Neural cell (in vitro differentiated cells): ENCODE data around the gene CYTH3. TPM values are rescaled to one million over a fixed set of nuclear protein-coding genes. Genes with fewer than 3 reads are reported as not detected.
"Not testable (repeated sequence)": the region's sequence is repeated elsewhere in the genome, so short reads cannot be mapped to it uniquely, and the experiment has no call there.

Source experiments
- H2AFZ ChIP-seq: fragments of 200-600, 300-800 bp; sonication (generic), shearing (Covaris generic); 2 replicates; pipeline ENCODE4 v1.6.0; 2014; ENCODE audit warnings: low read depth, mild to moderate bottlenecking, antibody characterized with exemption, low read length, moderate library complexity
- H3F3A ChIP-seq: fragments of 200-600 bp; shearing (Covaris generic); 2 replicates; pipeline ENCODE4 v1.6.1; 2016; ENCODE audit warnings: mild to moderate bottlenecking, moderate library complexity, mixed read lengths, antibody characterized with exemption, low read length; ENCODE audit not compliant: insufficient read depth, poor library complexity, severe bottlenecking
- H3K27ac ChIP-seq: fragments of 200-600, 300-800 bp; sonication (generic), shearing (Covaris generic); 2 replicates; pipeline ENCODE4 v1.5.1; 2014; ENCODE audit warnings: mild to moderate bottlenecking, low read length, moderate library complexity
- H3K27me3 ChIP-seq: fragments of 300-800, 200-600 bp; sonication (generic), shearing (Covaris generic); 2 replicates; pipeline ENCODE4 v1.6.0; 2014; ENCODE audit warnings: mild to moderate bottlenecking, low read depth, low read length, moderate library complexity; ENCODE audit not compliant: insufficient read depth
- H3K36me3 ChIP-seq: fragments of 300-800, 200-600 bp; sonication (generic), shearing (Covaris generic); 2 replicates; pipeline ENCODE4 v1.5.1; 2014; ENCODE audit warnings: mild to moderate bottlenecking, antibody characterized with exemption, low read length, moderate library complexity; ENCODE audit not compliant: insufficient read depth
- H3K4me2 ChIP-seq: fragments of 300-800, 200-600 bp; sonication (generic), shearing (Covaris generic); 2 replicates; pipeline ENCODE4 v1.6.0; 2014; ENCODE audit warnings: mild to moderate bottlenecking, low read length
- H3K4me3 ChIP-seq: fragments of 300-800, 200-600 bp; sonication (generic), shearing (Covaris generic); 2 replicates; pipeline ENCODE4 v1.5.1; 2014; ENCODE audit warnings: mild to moderate bottlenecking, low read length, moderate library complexity
- H3K79me2 ChIP-seq: fragments of 200-600 bp; shearing (Covaris generic); replicated peaks from 2 replicates; pipeline ENCODE4 v1.6.0; 2014; ENCODE audit warnings: mild to moderate bottlenecking, low read length, moderate library complexity; ENCODE audit not compliant: insufficient read depth
- H3K9ac ChIP-seq: fragments of 300-800, 200-600 bp; sonication (generic), shearing (Covaris generic); 2 replicates; pipeline ENCODE4 v1.6.1; 2016; ENCODE audit warnings: mild to moderate bottlenecking, low read length, mixed read lengths
- H3K9me2 ChIP-seq: fragments of 200-600 bp; shearing (Covaris generic); 2 replicates; pipeline ENCODE4 v1.6.1; 2016; ENCODE audit warnings: mild to moderate bottlenecking, low read length, mixed read lengths; ENCODE audit not compliant: insufficient read depth
- H3K9me3 ChIP-seq: fragments of 200-600, 300-800 bp; sonication (generic), shearing (Covaris generic); 2 replicates; pipeline ENCODE4 v1.6.1; 2016; ENCODE audit warnings: mild to moderate bottlenecking, mixed run types, low read length, moderate library complexity, mixed read lengths
- H4K20me1 ChIP-seq: fragments of 200-600 bp; shearing (Covaris generic); 2 replicates; pipeline ENCODE4 v1.6.1; 2016; ENCODE audit warnings: mild to moderate bottlenecking, mixed run types; ENCODE audit not compliant: insufficient read depth
- CTCF ChIP-seq: fragments of 450-650 bp; IDR thresholded peaks from 2 replicates; pipeline ENCODE4 v1.5.1; 2014; ENCODE audit warnings: antibody characterized with exemption, mild to moderate bottlenecking, moderate library complexity; ENCODE audit not compliant: poor library complexity, severe bottlenecking
- EP300 ChIP-seq: fragments of 450-650 bp; conservative IDR thresholded peaks from 2 replicates; pipeline ENCODE4 v1.6.1; 2014; ENCODE audit warnings: antibody characterized with exemption, mild to moderate bottlenecking, moderate library complexity; ENCODE audit not compliant: poor library complexity, severe bottlenecking
- EZH2 ChIP-seq: fragments of 200-600, 300-800 bp; shearing (Covaris generic), sonication (generic); IDR thresholded peaks from 2 replicates; pipeline ENCODE4 v1.6.1; 2014; ENCODE audit warnings: antibody characterized with exemption, low read length, borderline replicate concordance, mild to moderate bottlenecking; ENCODE audit not compliant: insufficient read depth, poor library complexity, severe bottlenecking
- MXI1 ChIP-seq: fragments of 450-650 bp; conservative IDR thresholded peaks from 2 replicates; pipeline ENCODE4 v1.6.1; 2014; ENCODE audit warnings: antibody characterized with exemption, mild to moderate bottlenecking; ENCODE audit not compliant: poor library complexity, severe bottlenecking
- POLR2AphosphoS5 ChIP-seq: IDR thresholded peaks from 2 replicates; pipeline ENCODE4 v1.6.1; 2012
- RAD21 ChIP-seq: fragments of 450-650 bp; conservative IDR thresholded peaks from 2 replicates; pipeline ENCODE4 v1.6.1; 2014; ENCODE audit warnings: antibody characterized with exemption, mild to moderate bottlenecking, moderate library complexity
- REST ChIP-seq: IDR thresholded peaks from 2 replicates; pipeline ENCODE4 v1.6.1; 2012; ENCODE audit warnings: borderline replicate concordance
- SMC3 ChIP-seq: fragments of 450-650 bp; conservative IDR thresholded peaks from 2 replicates; pipeline ENCODE4 v1.6.1; 2014; ENCODE audit warnings: antibody characterized with exemption, mild to moderate bottlenecking, moderate library complexity; ENCODE audit not compliant: poor library complexity
- TAF1 ChIP-seq: IDR thresholded peaks from 2 replicates; pipeline ENCODE4 v1.6.1; 2012; ENCODE audit warnings: low read depth
- polyA plus RNA-seq: library from polyadenylated mRNA; depleted of rRNA; stranded (reverse); fragments of >200 nt; gene quantifications from 2 replicates; pipeline ENCODE4 v1.2.3, GENCODE V29; 2014

CYTH3 gene
- polyA plus RNA-seq, 1 donor from 2014 or later, result 33.9 TPM

GRCh38 chr7:6306471-6306870, 34.0 kb upstream of the CYTH3 start:
- H3K9me3 ChIP-seq, result peaks cover 3% of the 10 kb centered on the region
- H3K36me3 ChIP-seq, result no peaks in the 10 kb centered on the region
- no peaks in the 10 kb centered on the region for H4K20me1 ChIP-seq
- no peak overlapping the region for H3K4me2 ChIP-seq
- H3F3A ChIP-seq, result no peaks in the 10 kb centered on the region
- no peaks in the 10 kb centered on the region for H3K27me3 ChIP-seq
- H2AFZ ChIP-seq, result no peak overlapping the region
- H3K4me3 ChIP-seq, result no peak overlapping the region
- no peaks in the 10 kb centered on the region for H3K79me2 ChIP-seq
- H3K9ac ChIP-seq, result no peak overlapping the region
- TF ChIP-seq POLR2AphosphoS5 (no peak), CTCF (no peak), EP300 (no peak), RAD21 (no peak), EZH2 (no peak), SMC3 (no peak), TAF1 (no peak), REST (no peak), MXI1 (no peak)
- H3K27ac ChIP-seq, result no peak overlapping the region
- H3K9me2 ChIP-seq, result no peaks in the 10 kb centered on the region

GRCh38 chr7:6305330-6305729, 32.9 kb upstream of the CYTH3 start:
- no peaks in the 10 kb centered on the region for H3F3A ChIP-seq
- H3K4me3 ChIP-seq, result no peak overlapping the region
- H3K27ac ChIP-seq, result no peak overlapping the region
- H2AFZ ChIP-seq, result no peak overlapping the region
- no peaks in the 10 kb centered on the region for H3K9me3 ChIP-seq
- TF ChIP-seq TAF1 (no peak), RAD21 (no peak), EZH2 (no peak), SMC3 (no peak), POLR2AphosphoS5 (no peak)
- H3K79me2 ChIP-seq, result no peaks in the 10 kb centered on the region
- H4K20me1 ChIP-seq, result no peaks in the 10 kb centered on the region
- no peaks in the 10 kb centered on the region for H3K9me2 ChIP-seq
- H3K36me3 ChIP-seq, result no peaks in the 10 kb centered on the region
- no peaks in the 10 kb centered on the region for H3K27me3 ChIP-seq
- no peak overlapping the region for H3K4me2 ChIP-seq
- H3K9ac ChIP-seq, result no peak overlapping the region

- H3F3A ChIP-seq, H3K4me3 ChIP-seq, H4K20me1 ChIP-seq, H3K9ac ChIP-seq, H3K27ac ChIP-seq, H3K36me3 ChIP-seq, H3K9me2 ChIP-seq, H3K27me3 ChIP-seq, H3K4me2 ChIP-seq, H3K79me2 ChIP-seq, H3K9me3 ChIP-seq, H2AFZ ChIP-seq: not testable (repeated sequence)
Measured at GRCh38 chr7:6301446-6301845, 29.0 kb upstream of the CYTH3 start.
